Activated effector memory CD4-positive, alpha-beta T cell treated with anti-CD3 and anti-CD28 coated beads, Interleukin-2, amount 50 U/mL, for 16 hours (primary cell): ENCODE data around the gene TNFSF15.

Experiments
- DNase-seq: peaks from one replicate; pipeline ENCODE4 v3.0.0-alpha.2; 2020

TNFSF15 gene

GRCh38 chr9:114805670-114806525 lies at the start of gene TNFSF15:
TSS of gene TNFSF15 (minus strand) at chr9:114806039. CDS start at chr9:114806012, 27 bp downstream.
- DNase-seq = no peak

GRCh38 chr9:114855488-114855887 lies 49.6 kb upstream of the TNFSF15 start:
- no peak for DNase-seq

DNA sequence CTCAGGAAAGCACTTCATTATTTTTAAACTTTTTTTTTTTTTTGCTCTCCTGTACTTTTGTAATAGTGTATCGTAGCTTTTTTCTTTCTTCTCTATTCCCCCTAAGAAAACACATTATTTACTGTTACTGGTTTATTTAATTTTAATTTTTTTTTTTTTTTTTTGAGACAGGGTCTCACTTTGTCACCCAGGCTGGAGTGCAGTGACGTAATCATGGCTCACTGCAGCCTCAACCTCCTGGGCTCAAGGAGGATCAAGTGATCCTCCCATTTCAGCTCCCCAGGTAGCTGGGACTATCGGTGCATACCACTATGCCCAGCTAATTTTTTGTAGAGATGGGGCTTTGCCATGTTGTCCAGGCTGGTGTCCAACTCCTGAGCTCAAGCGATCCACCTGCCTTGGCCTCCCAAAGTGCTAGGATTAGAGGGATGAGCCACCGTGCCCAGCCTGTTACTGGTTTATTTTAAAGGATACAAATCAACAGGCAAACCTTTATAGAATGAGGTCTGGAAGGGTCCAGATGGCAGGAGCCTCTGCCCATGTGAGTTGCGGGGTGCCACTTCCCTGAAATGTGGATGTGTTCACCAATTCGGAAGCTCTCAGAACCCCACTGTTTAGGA lies 49.0 kb upstream of the TNFSF15 start:
- no peak for DNase-seq

GRCh38 chr9:114853071-114853855 lies 47.4 kb upstream of the TNFSF15 start:
- DNase-seq = no peak

- DNase-seq = no peak
These were observed 46.3 kb upstream of the TNFSF15 start for GRCh38 chr9:114852050-114852594.

DNA sequence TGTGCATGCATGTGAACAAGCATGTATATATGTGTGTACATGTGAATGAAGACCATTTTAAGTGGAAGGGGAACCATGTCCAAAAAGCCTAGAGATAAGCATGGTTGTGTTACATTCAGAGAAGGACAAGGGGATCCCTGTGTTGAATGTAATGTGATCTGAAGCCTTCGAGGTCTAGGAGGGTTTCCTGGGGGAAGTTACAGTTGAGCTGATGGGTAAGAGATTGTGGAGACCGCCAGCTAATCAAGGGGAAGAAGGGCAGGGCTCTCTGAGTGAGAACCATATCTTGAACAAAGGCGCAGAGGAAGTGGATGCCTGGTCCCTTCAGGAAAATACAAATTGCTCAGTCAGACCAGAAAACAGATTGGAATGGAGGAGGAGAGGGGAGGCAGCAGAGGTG lies 45.5 kb upstream of the TNFSF15 start:
- no peak for DNase-seq

DNA sequence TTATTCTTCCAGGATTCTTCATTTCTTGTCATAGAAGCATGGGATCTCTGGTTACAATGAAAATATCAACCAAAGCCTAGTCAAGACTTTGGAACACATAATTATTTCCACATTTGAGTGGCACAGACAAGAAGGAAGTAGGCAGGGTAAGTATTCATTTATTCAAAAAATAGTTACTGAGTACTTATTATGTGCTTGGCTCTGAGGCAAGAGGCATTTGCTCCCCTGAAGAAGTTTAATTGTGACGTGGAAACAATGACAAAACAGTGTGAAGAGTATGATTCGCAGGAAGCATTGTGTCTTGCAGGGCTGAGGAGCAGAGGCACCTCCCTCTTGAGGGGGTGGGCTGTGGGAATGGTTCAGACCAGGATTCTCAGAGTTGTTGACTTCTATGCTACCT lies 45.0 kb upstream of the TNFSF15 start:
- no peak for DNase-seq

GRCh38 chr9:114849450-114849849 lies 43.6 kb upstream of the TNFSF15 start:
- DNase-seq = no peak

DNA sequence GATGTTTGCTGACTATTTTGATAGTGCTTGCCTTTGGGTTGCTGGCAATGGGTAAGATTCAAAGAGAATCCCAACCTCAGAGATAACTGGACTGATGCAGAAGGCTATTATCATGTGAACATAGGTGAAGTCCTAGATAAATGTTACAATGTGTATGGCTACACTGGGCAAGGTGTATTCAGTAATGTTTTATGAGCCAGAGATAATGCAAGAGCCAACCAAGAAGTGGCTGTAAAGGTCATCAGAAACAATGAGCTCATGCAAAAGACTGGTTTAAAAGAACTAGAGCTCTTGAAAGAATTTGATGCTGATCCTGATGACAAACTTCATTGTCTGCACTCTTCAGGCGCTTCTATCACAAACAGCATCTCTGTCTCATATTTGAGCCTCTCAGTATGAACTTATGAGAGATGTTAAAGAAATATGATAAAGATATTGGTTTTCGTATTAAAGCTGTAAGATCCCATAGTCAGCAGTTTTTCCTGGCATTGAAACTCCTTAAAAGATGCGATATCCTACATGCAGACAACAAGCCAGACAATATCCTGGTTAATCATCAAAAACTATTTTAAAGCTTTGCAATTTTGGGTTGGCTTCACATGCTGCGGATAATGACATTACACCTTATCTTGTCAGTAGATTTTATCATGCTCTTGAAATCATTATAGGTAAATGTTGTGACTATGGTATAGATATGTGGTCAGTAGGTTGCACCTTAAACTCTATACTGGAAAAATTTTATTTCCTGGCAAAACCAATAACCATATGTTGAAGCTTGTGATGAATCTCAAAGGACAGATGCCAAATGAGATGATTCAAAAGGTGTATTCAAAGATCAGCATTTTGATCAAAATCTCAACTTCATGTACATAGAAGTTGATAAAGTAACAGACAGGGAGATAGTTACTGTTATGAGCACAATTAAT lies 41.9 kb upstream of the TNFSF15 start:
- no peak for DNase-seq

- no peak for DNase-seq
These were observed 39.5 kb upstream of the TNFSF15 start for GRCh38 chr9:114845373-114845772.

DNA sequence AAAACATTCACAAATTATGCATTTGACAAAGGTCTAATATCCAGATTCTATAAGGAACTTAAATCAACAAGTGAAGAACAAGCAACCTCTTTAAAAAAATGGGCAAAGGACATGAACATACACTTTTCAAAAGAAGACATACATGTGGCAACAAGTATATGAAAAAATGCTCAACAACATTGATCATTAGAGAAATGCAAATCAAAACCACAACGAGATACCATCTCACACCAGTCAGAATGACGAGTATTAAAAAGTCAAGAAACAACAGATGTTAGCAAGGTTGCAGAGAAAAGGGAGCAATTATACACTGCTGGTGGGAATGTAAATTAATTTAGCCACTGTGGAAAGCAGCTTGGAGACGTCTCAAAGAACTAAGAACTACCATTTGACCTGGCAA lies 38.9 kb upstream of the TNFSF15 start:
- no peak for DNase-seq

DNA sequence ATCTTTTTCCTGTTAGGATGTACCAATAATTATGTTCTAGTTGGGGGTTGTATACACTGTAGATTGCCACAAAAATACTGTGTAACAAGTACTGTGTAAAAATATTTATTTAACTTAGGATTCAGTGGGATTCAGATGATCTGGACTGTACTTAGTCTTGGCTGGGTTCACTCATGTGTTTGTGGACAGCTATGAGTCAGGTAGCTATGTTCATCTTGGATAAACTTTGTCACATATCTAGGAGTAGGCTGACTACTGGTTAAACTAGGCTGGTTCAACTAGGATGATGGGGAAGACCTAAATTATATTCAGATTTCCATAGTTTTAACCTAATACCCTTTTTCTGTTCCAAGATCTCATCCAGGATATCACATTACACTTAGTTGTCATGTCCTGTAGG lies 32.1 kb upstream of the TNFSF15 start:
- DNase-seq = no peak

GRCh38 chr9:114836769-114837168 lies 30.9 kb upstream of the TNFSF15 start:
- no peak for DNase-seq

DNA sequence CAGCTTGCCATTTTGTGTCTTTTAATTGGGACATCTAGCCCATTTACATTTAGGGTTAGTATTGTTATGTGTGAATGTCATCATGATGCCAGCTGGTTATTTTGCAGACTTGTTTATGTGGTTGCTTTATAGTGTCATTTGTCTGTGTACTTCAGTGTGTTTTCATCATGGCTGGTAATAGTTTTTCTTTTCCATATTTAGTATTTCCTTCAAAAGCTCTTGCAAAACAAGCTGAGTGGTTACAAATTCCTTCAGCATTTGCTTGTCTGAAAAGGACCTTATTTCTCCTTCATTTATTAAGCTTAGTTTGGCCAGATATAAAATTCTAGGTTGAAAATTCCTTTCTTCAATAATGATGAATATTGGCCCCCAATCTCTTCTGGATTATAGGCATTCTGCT lies 28.5 kb upstream of the TNFSF15 start:
- DNase-seq = no peak

DNA sequence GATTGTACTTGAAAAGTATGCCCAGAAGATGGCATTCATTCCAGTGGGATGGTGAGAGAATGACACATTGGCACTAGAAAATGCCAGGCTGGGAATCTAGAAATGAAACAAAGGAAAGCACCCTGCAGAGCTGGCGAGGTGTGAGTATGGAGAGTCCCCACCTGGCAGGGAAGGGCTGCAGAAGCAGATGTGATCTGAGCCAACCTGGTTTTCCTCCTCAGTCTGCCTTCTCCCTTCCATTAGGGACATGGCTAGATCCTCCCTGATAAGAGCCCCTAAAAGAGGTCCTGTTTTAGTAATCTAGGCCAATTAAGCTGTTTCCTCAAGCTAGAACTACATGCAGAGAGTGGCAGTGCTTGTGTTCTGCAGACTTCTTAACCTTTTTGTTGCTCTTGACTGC lies 24.7 kb upstream of the TNFSF15 start:
- no peak for DNase-seq

DNA sequence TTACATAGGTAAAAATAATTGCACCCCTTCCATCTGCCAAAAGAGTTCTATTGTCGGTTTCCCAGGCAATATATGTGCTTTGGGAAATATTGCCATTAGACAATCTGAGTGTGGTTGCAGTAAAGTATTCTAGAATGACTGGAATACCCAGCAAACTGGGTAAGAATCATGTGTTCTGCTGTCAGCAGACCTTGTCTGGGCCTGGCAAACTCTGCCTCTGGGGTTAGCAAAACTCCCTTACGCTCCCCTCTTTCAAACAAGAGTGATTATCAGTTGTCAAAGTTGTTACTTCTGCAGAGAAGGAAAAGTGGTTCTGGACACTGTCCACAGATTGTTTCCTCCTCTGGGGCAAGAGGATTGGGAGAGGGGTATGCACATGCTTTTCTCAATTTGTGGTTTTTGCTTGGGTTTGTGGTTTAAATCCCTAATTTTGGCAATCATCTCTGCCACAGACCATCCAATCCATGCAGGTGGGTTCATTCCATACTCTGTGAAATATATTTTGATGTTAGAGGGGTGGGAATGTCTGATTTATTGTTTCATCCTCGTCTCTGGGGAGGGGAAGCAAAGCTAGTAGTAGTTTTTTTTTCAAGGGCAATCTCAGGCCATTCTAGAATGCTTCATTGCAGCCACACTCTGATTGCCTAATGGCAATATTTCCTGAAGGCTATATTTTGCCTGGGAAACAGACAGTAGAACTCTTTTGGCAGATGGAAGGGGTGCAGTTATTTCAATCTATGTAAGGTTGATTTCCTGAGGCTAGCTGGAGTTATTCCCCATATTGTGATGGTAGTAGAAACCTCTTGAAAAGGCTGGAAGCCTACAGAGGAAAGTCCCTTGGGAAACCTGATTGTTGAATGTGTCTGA lies 24.0 kb upstream of the TNFSF15 start:
- DNase-seq = no peak

DNA sequence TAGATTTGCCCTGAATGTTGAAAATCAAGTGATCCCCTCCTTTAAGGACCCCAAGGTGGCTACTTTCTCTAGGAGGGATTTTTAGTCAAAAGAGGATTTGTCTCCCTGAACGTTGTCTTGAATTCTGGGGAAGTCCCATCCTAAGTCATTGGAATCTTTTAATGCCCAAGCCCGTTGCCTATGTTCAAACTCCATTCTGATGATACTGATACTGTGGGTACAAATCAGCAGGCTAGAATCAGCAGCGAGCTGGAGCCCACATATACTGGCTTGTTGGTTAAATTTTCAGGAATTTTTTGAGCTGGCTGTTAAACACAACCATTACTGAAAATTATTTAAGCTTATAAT lies 22.4 kb upstream of the TNFSF15 start:
- DNase-seq = no peak

DNA sequence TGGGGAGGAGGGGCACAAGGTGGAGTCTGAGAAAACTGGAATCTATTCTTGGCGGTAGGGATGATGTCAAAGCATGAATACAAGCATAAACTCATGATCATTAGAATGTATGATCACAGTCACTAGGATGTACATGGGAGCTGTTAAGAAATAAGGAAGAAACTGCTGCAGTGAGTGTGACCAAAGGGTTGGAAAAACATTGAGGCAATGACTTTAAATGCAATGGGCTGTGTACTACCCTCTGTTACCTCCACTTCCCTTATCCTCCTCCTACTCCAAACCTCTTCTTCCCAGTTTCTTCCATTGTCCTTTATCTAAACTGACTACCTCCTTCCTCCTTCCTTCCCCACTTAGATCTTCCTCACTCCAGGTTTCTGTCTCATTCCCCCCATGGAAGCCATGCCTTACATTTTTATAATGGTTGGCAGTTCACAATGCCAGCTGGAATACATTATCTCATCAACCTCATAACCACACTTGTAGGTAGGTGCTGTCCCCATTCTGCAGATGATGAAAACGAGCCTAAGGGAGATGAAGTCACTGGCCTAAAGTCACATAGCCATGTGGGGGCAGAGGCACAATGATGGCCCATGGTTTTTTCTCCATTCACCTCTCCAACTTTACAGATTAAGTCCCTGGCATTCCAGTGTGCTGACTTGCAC lies 21.9 kb upstream of the TNFSF15 start:
- DNase-seq = no peak

GRCh38 chr9:114826431-114826830 lies 20.6 kb upstream of the TNFSF15 start:
- no peak for DNase-seq

GRCh38 chr9:114825126-114825795 lies 19.4 kb upstream of the TNFSF15 start:
- no peak for DNase-seq
